ENCODE measurements around the gene CCL21.

CCL21 gene

GRCh38 chr9:34719021-34719768 is 9.3 kb upstream of the CCL21 start:
- H3K36me3 ChIP-seq = no peaks in the 10 kb centered on the region
- peaks cover 6% of the 10 kb centered on the region; the same call in 1 of the 2 replicates for H3K27me3 ChIP-seq
- H3K4me3 ChIP-seq (ENCODE audit: low read depth, low read length) = no peak overlapping the region
- H3K9me3 ChIP-seq = no peaks in the 10 kb centered on the region
- DNase-seq = no peak
- no peak for TF ChIP-seq CTCF (IDR thresholded peaks at IDR 0.05; ENCODE audit: low read depth, low read length)
- H3K4me1 ChIP-seq = no peaks in the 10 kb centered on the region

GRCh38 chr9:34717996-34718614 is 8.2 kb upstream of the CCL21 start:
- Histone ChIP-seq H3K27me3 (peaks cover 17% of the 10 kb centered on the region), H3K4me3 (ENCODE audit: low read depth, low read length) (no peak overlapping the region), H3K4me1 (no peaks in the 10 kb centered on the region), H3K36me3 (no peaks in the 10 kb centered on the region), H3K9me3 (no peaks in the 10 kb centered on the region)
- DNase-seq = no peak
- TF ChIP-seq CTCF (IDR thresholded peaks at IDR 0.05; ENCODE audit: low read depth, low read length) = no peak

- H3K27me3 ChIP-seq = peaks cover 20% of the 10 kb centered on the region
- no peaks in the 10 kb centered on the region for H3K4me1 ChIP-seq
- no peak overlapping the region for H3K4me3 ChIP-seq (ENCODE audit: low read depth, low read length)
- TF ChIP-seq CTCF (IDR thresholded peaks at IDR 0.05; ENCODE audit: low read depth, low read length) = no peak
- no peak for DNase-seq
- H3K36me3 ChIP-seq = no peaks in the 10 kb centered on the region
- H3K9me3 ChIP-seq = no peaks in the 10 kb centered on the region
Measured at GRCh38 chr9:34716711-34717110, 6.8 kb upstream of the CCL21 start.

GRCh38 chr9:34715639-34716215 is 5.8 kb upstream of the CCL21 start:
- no peak overlapping the region for H3K4me3 ChIP-seq (ENCODE audit: low read depth, low read length)
- H3K36me3 ChIP-seq = no peaks in the 10 kb centered on the region
- no peaks in the 10 kb centered on the region for H3K4me1 ChIP-seq
- no peak for DNase-seq
- H3K27me3 ChIP-seq = peaks cover 20% of the 10 kb centered on the region
- no peaks in the 10 kb centered on the region for H3K9me3 ChIP-seq
- no peak for TF ChIP-seq CTCF (IDR thresholded peaks at IDR 0.05; ENCODE audit: low read depth, low read length)

GRCh38 chr9:34714007-34714406 is 4.1 kb upstream of the CCL21 start:
- H3K9me3 ChIP-seq = no peaks in the 10 kb centered on the region
- no peaks in the 10 kb centered on the region for H3K36me3 ChIP-seq
- peaks cover 20% of the 10 kb centered on the region for H3K27me3 ChIP-seq
- no peak for TF ChIP-seq CTCF (IDR thresholded peaks at IDR 0.05; ENCODE audit: low read depth, low read length)
- H3K4me1 ChIP-seq = no peaks in the 10 kb centered on the region
- no peak for DNase-seq
- H3K4me3 ChIP-seq (ENCODE audit: low read depth, low read length) = no peak overlapping the region

- no peak overlapping the region for H3K4me3 ChIP-seq (ENCODE audit: low read depth, low read length)
- no peak for DNase-seq
- H3K36me3 ChIP-seq = no peaks in the 10 kb centered on the region
- no peak for TF ChIP-seq CTCF (IDR thresholded peaks at IDR 0.05; ENCODE audit: low read depth, low read length)
- peaks cover 20% of the 10 kb centered on the region for H3K27me3 ChIP-seq
- H3K4me1 ChIP-seq = no peaks in the 10 kb centered on the region
- H3K9me3 ChIP-seq = no peaks in the 10 kb centered on the region
Measured at GRCh38 chr9:34712140-34712539, 2.2 kb upstream of the CCL21 start.

Data from BE2C (cell line).